HG03095 (cell line): ENCODE results near the gene PSMA4.
"Not testable (repeated sequence)": the region's sequence is repeated elsewhere in the genome, so short reads cannot be mapped to it uniquely, and the experiment has no call there.

Source experiments
- ATAC-seq: cut with Tn5 transposase; IDR thresholded peaks from one replicate; pipeline ENCODE4 v1.9.1; 2021; ENCODE audit warnings: moderate library complexity; ENCODE audit not compliant: unreplicated experiment

The PSMA4 gene

GRCh38 chr15:78550815-78551214, 10.6 kb downstream of the PSMA4 start:
- no peak for ATAC-seq

GRCh38 chr15:78551902-78552301, 11.7 kb downstream of the PSMA4 start:
- ATAC-seq: no peak

- no peak for ATAC-seq
Observed at GRCh38 chr15:78552597-78552996, 12.4 kb downstream of the PSMA4 start.

- ATAC-seq: not testable (repeated sequence)
Observed at GRCh38 chr15:78560201-78560600, 20.0 kb downstream of the PSMA4 start.

- no peak for ATAC-seq
Observed at GRCh38 chr15:78561490-78561889, 21.2 kb downstream of the PSMA4 start.

- no peak for ATAC-seq
Observed at GRCh38 chr15:78563092-78563491, 22.8 kb downstream of the PSMA4 start.

GRCh38 chr15:78564743-78565096, 24.5 kb downstream of the PSMA4 start:
- ATAC-seq: peak; percentile 16

- peak; percentile 68 for ATAC-seq
Observed at GRCh38 chr15:78565097-78565950, 25.1 kb downstream of the PSMA4 start, which contains the start of gene CHRNA5. CHRNA5 (plus strand) TSS chr15:78565520; CDS start chr15:78565720, 200 bp downstream.

- peak; percentile 9 for ATAC-seq
Observed at GRCh38 chr15:78565951-78566774, 25.9 kb downstream of the PSMA4 start.

GRCh38 chr15:78567531-78567930, 27.3 kb downstream of the PSMA4 start:
- ATAC-seq: no peak

GRCh38 chr15:78570710-78571109, 30.5 kb downstream of the PSMA4 start:
- no peak for ATAC-seq

GRCh38 chr15:78571382-78571781, 31.1 kb downstream of the PSMA4 start:
- ATAC-seq: no peak

- no peak for ATAC-seq
Observed at GRCh38 chr15:78573416-78573815, 33.2 kb downstream of the PSMA4 start.

- no peak for ATAC-seq
Observed at GRCh38 chr15:78574944-78575343, 34.7 kb downstream of the PSMA4 start.

- no peak for ATAC-seq
Observed at GRCh38 chr15:78597583-78597982, 57.3 kb downstream of the PSMA4 start.

GRCh38 chr15:78598348-78598747, 58.1 kb downstream of the PSMA4 start:
- ATAC-seq: no peak

- no peak for ATAC-seq
Observed at GRCh38 chr15:78599189-78599588, 58.9 kb downstream of the PSMA4 start.
